ENCODE data around the gene RRP12.

DNA sequence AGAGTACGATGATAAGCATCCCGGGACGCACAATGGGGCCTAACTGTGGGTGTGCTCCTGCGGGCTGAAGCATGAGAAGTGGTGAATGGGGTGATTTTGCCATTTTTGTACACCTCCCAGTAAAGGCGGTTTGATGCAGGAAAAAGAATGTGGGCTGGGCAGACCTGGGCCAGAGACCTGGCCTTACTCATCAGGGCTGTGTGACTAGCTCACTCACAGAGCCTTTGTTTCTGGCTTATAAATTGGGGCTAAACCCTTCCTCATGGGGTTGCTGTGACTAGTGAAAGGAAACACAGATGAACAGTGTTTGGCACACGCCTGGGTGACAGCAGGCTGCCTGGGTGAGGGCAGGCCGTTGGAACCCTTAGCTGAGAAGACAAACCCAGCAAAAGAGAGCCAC, 18.0 kb downstream of the RRP12 start:
- TF ChIP-seq FOXM1 (IDR thresholded peaks at IDR 0.05; ENCODE audit: borderline replicate concordance, low read depth) (no peak), TAF1 (IDR thresholded peaks at IDR 0.05; ENCODE audit: low read depth) (no peak), YY1 (IDR thresholded peaks at IDR 0.05; ENCODE audit: low read depth) (no peak)
- TF ChIP-seq, protein P1, sequence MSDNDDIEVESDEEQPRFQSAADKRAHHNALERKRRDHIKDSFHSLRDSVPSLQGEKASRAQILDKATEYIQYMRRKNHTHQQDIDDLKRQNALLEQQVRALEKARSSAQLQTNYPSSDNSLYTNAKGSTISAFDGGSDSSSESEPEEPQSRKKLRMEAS (IDR thresholded peaks at IDR 0.05): no peak
- TF ChIP-seq, protein P2, sequence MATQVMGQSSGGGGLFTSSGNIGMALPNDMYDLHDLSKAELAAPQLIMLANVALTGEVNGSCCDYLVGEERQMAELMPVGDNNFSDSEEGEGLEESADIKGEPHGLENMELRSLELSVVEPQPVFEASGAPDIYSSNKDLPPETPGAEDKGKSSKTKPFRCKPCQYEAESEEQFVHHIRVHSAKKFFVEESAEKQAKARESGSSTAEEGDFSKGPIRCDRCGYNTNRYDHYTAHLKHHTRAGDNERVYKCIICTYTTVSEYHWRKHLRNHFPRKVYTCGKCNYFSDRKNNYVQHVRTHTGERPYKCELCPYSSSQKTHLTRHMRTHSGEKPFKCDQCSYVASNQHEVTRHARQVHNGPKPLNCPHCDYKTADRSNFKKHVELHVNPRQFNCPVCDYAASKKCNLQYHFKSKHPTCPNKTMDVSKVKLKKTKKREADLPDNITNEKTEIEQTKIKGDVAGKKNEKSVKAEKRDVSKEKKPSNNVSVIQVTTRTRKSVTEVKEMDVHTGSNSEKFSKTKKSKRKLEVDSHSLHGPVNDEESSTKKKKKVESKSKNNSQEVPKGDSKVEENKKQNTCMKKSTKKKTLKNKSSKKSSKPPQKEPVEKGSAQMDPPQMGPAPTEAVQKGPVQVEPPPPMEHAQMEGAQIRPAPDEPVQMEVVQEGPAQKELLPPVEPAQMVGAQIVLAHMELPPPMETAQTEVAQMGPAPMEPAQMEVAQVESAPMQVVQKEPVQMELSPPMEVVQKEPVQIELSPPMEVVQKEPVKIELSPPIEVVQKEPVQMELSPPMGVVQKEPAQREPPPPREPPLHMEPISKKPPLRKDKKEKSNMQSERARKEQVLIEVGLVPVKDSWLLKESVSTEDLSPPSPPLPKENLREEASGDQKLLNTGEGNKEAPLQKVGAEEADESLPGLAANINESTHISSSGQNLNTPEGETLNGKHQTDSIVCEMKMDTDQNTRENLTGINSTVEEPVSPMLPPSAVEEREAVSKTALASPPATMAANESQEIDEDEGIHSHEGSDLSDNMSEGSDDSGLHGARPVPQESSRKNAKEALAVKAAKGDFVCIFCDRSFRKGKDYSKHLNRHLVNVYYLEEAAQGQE (IDR thresholded peaks at IDR 0.05; ENCODE audit: low read depth): no peak
